Panc1 (cell line): ENCODE measurements around the gene APP. TPM values are rescaled to one million over a fixed set of nuclear protein-coding genes. Genes with fewer than 3 reads are reported as not detected.

Experiments
- ATAC-seq: fragments of 200-7000 bp; cut with Tn5 transposase; 2 replicates; pipeline ENCODE4 v1.9.1; 2020; ENCODE audit warnings: mild to moderate bottlenecking, moderate library complexity
- BruUV-seq: library from RNA; stranded (reverse); fragments of 400-500 nt; replicated peaks from 2 replicates; lab custom pipeline; 2021; lab: Mats Ljungman, UMichigan
- CTCF ChIA-PET: fragments of 300-600 bp; sonication (Branson Sonifier 250); formaldehyde crosslinking; loops from one replicate; lab custom pipeline; 2022; ENCODE audit warnings: antibody characterized with exemption; lab: Charles Lee
- POLR2A ChIA-PET: fragments of 300-600 bp; sonication (Branson Sonifier 250); formaldehyde crosslinking; loops from one replicate; lab custom pipeline; 2022; ENCODE audit warnings: antibody characterized with exemption; lab: Charles Lee
- DNase-seq: peaks from one replicate; pipeline ENCODE4 v3.0.0-alpha.2; 2010; ENCODE audit warnings: low read depth, low spot score
- H3K27ac ChIP-seq: 2 replicates; pipeline ENCODE4 v1.5.1; 2011; ENCODE audit warnings: mild to moderate bottlenecking, low read length, inconsistent platforms
- H3K27me3 ChIP-seq: fragments of 200-500 bp; sonication (Bioruptor generic); 2 replicates; pipeline ENCODE4 v1.6.0; 2014; ENCODE audit warnings: low read length, inconsistent platforms; ENCODE audit not compliant: control insufficient read depth, insufficient read depth
- H3K36me3 ChIP-seq: fragments of 200-500 bp; sonication (Bioruptor generic); 2 replicates; pipeline ENCODE4 v1.5.1; 2014; ENCODE audit warnings: inconsistent platforms, mild to moderate bottlenecking, low read length, moderate library complexity; ENCODE audit not compliant: control insufficient read depth, insufficient read depth
- H3K4me1 ChIP-seq: 2 replicates; pipeline ENCODE4 v1.5.1; 2011; ENCODE audit warnings: inconsistent platforms, mild to moderate bottlenecking, low read length, moderate library complexity; ENCODE audit not compliant: control insufficient read depth, insufficient read depth
- H3K4me3 ChIP-seq, 2 experiments: 2 replicates each; pipeline ENCODE4 v1.5.1; 2011 to 2012; ENCODE audit warnings: low read depth in 2 of 2, low read length in 2 of 2, mild to moderate bottlenecking in 2 of 2, inconsistent platforms in 1 of 2, moderate library complexity in 1 of 2
- H3K9me3 ChIP-seq: fragments of 200-500 bp; sonication (Bioruptor generic); 2 replicates; pipeline ENCODE4 v1.5.1; 2014; ENCODE audit warnings: low read depth, mild to moderate bottlenecking, inconsistent platforms, low read length, moderate library complexity; ENCODE audit not compliant: control insufficient read depth, insufficient read depth
- POLR2AphosphoS5 ChIP-seq: IDR thresholded peaks from 2 replicates; pipeline ENCODE4 v1.6.1; 2012; ENCODE audit warnings: mild to moderate bottlenecking, low read depth, low read length, moderate library complexity
- SIN3A ChIP-seq: IDR thresholded peaks from 2 replicates; pipeline ENCODE4 v1.6.1; 2012; ENCODE audit warnings: low read depth, mild to moderate bottlenecking, low read length, moderate library complexity, borderline replicate concordance; ENCODE audit not compliant: insufficient read depth
- TCF7L2 ChIP-seq: IDR thresholded peaks from 2 replicates; pipeline ENCODE4 v1.6.1; 2011; ENCODE audit warnings: mild to moderate bottlenecking, low read depth, low read length, inconsistent platforms
- in situ Hi-C: cut with HindIII; loops from 2 replicates; pipeline ENCODE4 v1.10.0; 2016; ENCODE audit warnings: low sequenced_read_pairs, low pct_unique_long_range_greater_than_20kb
- intact Hi-C: fragments of 100-400 bp; cut with micrococcal nuclease; formaldehyde crosslinking; loops from one replicate; pipeline ENCODE4 v1.10.0; 2022; ENCODE audit not compliant: unreplicated experiment
- total RNA-seq: library from RNA; stranded (reverse); gene quantifications from one replicate; pipeline ENCODE4 v1.2.1, GENCODE V29; 2021; ENCODE audit not compliant: unreplicated experiment
- TF ChIP-seq, protein P1 (sequence below), 2 experiments: IDR thresholded peaks; 2 replicates each; pipeline ENCODE4 v1.6.1; 2011 to 2012; ENCODE audit warnings: low read depth in 2 of 2, control low read depth in 1 of 2, low read length in 1 of 2, mild to moderate bottlenecking in 1 of 2, moderate library complexity in 1 of 2; ENCODE audit not compliant: insufficient read depth in 1 of 2
- TF ChIP-seq, protein P2 (sequence below): fragments of 450-650 bp; IDR thresholded peaks from 2 replicates; pipeline ENCODE4 v1.5.1; 2017; ENCODE audit warnings: mild to moderate bottlenecking

The APP gene
- total RNA-seq, 1 experiment from 2014 or later = 542 TPM

- no peaks in the 10 kb centered on the region for H3K4me1 ChIP-seq
- no peaks in the 10 kb centered on the region for H3K36me3 ChIP-seq
- intact Hi-C loops = loop anchor here (10.0 kb wide), 1 partner anchor 535 kb away; no protein-coding TSS in a partner anchor
- ATAC-seq (no peak), DNase-seq (no peak)
- H3K27ac ChIP-seq = no peak overlapping the region
- no TSS peak for BruUV-seq
- CTCF ChIA-PET = no interaction called here
- H3K4me3 ChIP-seq = no peak overlapping the region
- TF ChIP-seq, protein P1, sequence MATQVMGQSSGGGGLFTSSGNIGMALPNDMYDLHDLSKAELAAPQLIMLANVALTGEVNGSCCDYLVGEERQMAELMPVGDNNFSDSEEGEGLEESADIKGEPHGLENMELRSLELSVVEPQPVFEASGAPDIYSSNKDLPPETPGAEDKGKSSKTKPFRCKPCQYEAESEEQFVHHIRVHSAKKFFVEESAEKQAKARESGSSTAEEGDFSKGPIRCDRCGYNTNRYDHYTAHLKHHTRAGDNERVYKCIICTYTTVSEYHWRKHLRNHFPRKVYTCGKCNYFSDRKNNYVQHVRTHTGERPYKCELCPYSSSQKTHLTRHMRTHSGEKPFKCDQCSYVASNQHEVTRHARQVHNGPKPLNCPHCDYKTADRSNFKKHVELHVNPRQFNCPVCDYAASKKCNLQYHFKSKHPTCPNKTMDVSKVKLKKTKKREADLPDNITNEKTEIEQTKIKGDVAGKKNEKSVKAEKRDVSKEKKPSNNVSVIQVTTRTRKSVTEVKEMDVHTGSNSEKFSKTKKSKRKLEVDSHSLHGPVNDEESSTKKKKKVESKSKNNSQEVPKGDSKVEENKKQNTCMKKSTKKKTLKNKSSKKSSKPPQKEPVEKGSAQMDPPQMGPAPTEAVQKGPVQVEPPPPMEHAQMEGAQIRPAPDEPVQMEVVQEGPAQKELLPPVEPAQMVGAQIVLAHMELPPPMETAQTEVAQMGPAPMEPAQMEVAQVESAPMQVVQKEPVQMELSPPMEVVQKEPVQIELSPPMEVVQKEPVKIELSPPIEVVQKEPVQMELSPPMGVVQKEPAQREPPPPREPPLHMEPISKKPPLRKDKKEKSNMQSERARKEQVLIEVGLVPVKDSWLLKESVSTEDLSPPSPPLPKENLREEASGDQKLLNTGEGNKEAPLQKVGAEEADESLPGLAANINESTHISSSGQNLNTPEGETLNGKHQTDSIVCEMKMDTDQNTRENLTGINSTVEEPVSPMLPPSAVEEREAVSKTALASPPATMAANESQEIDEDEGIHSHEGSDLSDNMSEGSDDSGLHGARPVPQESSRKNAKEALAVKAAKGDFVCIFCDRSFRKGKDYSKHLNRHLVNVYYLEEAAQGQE (IDR thresholded peaks at IDR 0.05; ENCODE audit: insufficient read depth in 1 of 2, low read depth in 2 of 2, low read length in 1 of 2) = no peak
- TF ChIP-seq SIN3A = no peak
- TF ChIP-seq TCF7L2 = no peak
- TF ChIP-seq, protein P2, sequence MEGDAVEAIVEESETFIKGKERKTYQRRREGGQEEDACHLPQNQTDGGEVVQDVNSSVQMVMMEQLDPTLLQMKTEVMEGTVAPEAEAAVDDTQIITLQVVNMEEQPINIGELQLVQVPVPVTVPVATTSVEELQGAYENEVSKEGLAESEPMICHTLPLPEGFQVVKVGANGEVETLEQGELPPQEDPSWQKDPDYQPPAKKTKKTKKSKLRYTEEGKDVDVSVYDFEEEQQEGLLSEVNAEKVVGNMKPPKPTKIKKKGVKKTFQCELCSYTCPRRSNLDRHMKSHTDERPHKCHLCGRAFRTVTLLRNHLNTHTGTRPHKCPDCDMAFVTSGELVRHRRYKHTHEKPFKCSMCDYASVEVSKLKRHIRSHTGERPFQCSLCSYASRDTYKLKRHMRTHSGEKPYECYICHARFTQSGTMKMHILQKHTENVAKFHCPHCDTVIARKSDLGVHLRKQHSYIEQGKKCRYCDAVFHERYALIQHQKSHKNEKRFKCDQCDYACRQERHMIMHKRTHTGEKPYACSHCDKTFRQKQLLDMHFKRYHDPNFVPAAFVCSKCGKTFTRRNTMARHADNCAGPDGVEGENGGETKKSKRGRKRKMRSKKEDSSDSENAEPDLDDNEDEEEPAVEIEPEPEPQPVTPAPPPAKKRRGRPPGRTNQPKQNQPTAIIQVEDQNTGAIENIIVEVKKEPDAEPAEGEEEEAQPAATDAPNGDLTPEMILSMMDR = no peak
- no peak for TF ChIP-seq POLR2AphosphoS5
- H3K27me3 ChIP-seq = no peaks in the 10 kb centered on the region
- in situ Hi-C loops = no loop called here
- POLR2A ChIA-PET = no interaction called here
- no peaks in the 10 kb centered on the region for H3K9me3 ChIP-seq
These were observed 8.9 kb upstream of the APP start for GRCh38 chr21:26179501-26179900.

DNA sequence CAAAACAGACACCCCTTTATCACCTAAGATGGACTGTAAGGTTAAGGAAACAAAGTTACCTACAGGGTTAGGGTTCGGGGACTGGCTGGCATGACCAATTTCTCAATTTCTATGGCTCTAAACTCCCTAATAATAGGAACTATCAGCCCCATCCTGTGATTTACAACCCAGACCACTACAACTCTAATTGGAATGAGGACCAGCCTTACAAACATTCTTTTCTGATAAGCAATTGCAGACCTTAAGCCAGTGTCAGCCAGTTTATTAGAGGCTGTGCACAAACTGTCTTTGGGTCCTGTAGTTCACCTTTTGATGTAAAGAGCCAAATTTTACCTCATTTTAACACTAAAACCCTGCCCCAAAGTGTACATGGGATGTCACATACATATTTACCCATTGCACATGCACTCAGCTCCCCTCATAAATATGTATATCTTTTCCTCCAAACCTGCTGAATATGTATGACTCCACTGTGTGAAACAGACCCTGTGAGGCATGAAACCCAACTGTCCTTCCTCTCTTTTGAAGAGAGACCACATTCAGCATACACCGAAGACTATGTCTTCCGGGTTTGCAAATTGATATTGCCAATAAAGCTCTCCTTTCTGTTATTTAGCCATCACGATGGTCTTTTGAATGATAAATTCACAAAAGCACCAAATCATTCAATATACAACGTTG is 7.3 kb upstream of the APP start:
- intact Hi-C loops (loop anchor here (10.0 kb wide), 1 partner anchor 537 kb away; no protein-coding TSS in a partner anchor), in situ Hi-C loops (no loop called here)
- Histone ChIP-seq H3K4me1 (no peaks in the 10 kb centered on the region), H3K4me3 (no peak overlapping the region), H3K36me3 (no peaks in the 10 kb centered on the region), H3K27me3 (no peaks in the 10 kb centered on the region), H3K27ac (no peak overlapping the region), H3K9me3 (no peaks in the 10 kb centered on the region)
- DNase-seq (no peak), ATAC-seq (no peak)
- ChIA-PET POLR2A (no interaction called here), CTCF (no interaction called here)
- BruUV-seq = no TSS peak
- TF ChIP-seq TCF7L2 (no peak), POLR2AphosphoS5 (no peak), SIN3A (no peak)
- TF ChIP-seq, protein P1 (IDR thresholded peaks at IDR 0.05; ENCODE audit: insufficient read depth in 1 of 2, low read depth in 2 of 2, low read length in 1 of 2) = no peak
- TF ChIP-seq, protein P2 = no peak
